HG02981 (cell line): ENCODE results near the gene UCN.

Experiments
- ATAC-seq: cut with Tn5 transposase; IDR thresholded peaks from one replicate; pipeline ENCODE4 v1.9.1; 2021; ENCODE audit warnings: mild to moderate bottlenecking, moderate library complexity; ENCODE audit not compliant: unreplicated experiment

The UCN gene

DNA sequence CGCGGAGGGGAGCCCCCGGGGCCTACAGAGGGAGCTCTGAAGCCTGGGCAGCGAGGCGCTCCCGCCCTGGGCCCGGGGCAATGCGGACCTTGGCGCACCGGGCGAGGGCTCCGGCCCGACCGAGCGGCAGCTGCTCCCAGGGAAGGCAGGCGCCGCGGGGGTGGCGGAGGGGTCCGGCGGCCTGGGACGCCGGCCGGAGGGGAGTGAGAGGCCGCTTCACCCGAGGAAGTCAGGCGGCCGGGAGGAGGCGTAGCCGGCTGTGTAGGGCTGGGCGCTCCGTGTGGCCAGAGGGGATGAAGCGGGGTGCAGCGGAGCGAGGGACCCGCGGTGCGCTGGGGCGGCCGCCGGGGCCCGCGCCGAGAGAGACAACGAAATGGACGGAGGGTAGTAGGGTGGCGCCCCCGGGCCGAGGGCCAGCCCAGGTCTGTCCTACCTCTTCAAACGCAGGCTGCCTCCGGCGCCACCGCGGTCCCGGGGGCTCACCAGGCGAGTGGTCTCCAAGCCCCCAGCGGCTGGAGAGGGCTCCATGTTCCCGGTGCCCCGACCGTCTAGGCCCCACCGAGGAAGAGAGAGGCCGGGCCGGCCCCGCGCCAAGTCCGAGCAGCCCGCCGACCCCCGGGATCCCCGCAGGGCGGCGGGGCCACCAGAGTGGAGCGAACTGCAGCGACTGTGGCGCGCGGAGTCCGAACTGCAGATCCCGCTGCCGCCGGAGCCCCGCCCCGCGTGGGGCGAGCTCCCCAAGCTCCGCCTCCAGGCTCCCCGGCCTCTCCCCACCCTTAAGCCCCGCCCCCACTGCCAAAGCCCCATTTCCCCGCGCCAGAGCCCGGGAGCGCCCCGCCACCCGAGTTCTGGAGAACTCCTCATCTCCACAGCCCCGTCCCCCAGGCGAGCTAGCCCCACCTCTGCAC is 45.6 kb downstream of the UCN start, which contains the start of gene SLC30A3:
Gene SLC30A3, minus strand, starts transcription at position 669 of the 908 bp plus-strand sequence. Its CDS starts 141 bp downstream, at position 528.
- ATAC-seq = no peak

DNA sequence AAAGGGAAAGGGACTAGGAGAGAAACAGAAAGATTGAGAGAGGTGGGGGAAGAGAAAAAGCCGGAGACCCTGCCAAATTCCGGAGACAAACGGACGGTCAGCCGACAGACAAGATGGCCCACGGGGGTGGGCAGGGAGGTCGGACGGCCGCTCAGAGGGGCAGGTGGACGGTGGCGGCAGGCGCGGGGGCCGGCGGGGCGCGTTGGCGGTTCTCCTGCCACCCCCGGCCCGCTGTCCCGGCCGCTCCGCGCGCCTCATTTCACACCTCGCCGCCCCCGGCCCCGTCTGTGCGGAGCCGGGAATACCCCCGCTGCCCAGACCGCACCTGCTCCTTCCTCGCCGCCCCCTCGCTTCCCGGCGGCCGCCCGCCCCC is 46.3 kb downstream of the UCN start:
- no peak for ATAC-seq

DNA sequence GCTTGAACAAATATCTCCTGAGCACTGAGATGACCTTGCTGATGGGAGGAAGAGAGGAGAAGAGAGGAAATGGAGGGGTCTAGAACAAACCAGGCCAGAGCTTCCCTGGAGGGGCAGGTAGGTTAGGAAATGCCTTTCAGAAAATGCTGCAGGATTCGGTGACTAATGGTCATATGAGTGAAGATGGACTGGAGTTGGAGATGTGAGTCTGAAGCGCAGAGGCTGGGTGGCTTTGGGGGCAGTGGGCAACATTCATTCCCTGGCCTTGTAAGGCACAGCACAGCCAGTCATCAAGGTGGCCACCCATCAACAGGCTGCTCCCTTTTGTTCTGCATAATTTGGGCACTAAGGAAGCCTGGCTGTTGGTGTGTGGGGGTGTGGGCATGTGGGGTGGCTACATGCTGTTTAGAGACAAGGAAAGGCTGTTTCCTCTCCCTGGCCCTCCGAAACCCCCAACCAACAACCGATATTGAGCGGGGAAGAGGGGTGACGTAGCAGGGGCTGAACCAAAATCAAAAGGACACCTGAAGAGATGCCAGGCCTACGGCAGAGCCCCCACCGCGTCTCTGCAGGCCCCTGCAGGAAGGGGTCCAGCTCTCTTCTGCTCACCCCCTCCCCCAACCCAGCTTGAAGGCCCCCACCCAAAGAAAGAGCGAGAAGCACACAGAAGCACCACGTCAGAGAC is 46.9 kb downstream of the UCN start:
- ATAC-seq = no peak

DNA sequence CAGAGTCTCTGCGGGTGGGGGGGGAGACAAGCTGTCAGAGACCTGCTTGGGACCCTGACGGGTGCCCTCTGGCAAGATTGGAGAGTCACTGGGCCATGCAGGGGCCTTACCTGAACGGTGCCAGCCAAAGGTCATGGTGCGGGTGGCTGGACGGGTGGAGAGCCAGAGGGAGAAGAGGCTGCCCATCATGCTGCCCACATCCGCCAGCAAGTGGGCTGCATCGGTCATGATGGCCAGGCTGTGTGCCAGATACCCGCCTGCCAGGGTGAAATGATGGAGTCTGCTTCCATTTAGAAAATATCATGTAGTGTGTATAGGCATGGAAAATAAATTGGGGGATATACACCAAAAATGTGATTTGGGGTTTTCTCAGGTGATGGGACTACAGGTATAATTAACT is 50.2 kb downstream of the UCN start:
- no peak for ATAC-seq
